ENCODE data around the gene PDZRN3. TPM values are rescaled to one million over a fixed set of nuclear protein-coding genes. Genes with fewer than 3 reads are reported as not detected.

PDZRN3 gene
- total RNA-seq, 1 experiment from 2014 or later: not detected

- H3K36me3 ChIP-seq (ENCODE audit: control insufficient read depth, insufficient read depth, low read length): no peaks in the 10 kb centered on the region
- no peak overlapping the region for H3K4me3 ChIP-seq (ENCODE audit: low read depth in 2 of 2, low read length in 2 of 2)
- no peak for TF ChIP-seq CTCF (IDR thresholded peaks at IDR 0.05)
- TF ChIP-seq REST (IDR thresholded peaks at IDR 0.05; ENCODE audit: insufficient read depth in 1 of 2, low read depth in 2 of 2, low read length in 1 of 2): no peak
- no peak for TF ChIP-seq POLR2AphosphoS5 (IDR thresholded peaks at IDR 0.05; ENCODE audit: low read depth, low read length)
- no peak for TF ChIP-seq TCF7L2 (IDR thresholded peaks at IDR 0.05; ENCODE audit: low read depth, low read length)
- TF ChIP-seq SIN3A (IDR thresholded peaks at IDR 0.05; ENCODE audit: borderline replicate concordance, insufficient read depth, low read depth, low read length): no peak
- H3K9me3 ChIP-seq (ENCODE audit: control insufficient read depth, insufficient read depth, low read depth, low read length): no peaks in the 10 kb centered on the region
- intact Hi-C loops (cut with micrococcal nuclease; ENCODE audit: unreplicated experiment) (no loop called here), in situ Hi-C loops (cut with HindIII; ENCODE audit: low pct_unique_long_range_greater_than_20kb, low sequenced_read_pairs) (no loop called here)
- ChIA-PET POLR2A (no interaction called here), CTCF (no interaction called here)
- DNase-seq (ENCODE audit: low read depth, low spot score) (no peak), ATAC-seq (no peak)
- no peaks in the 10 kb centered on the region for H3K4me1 ChIP-seq (ENCODE audit: control insufficient read depth, insufficient read depth, low read length)
- BruUV-seq (replicated peaks): no TSS peak
- H3K27me3 ChIP-seq (ENCODE audit: control insufficient read depth, insufficient read depth, low read length): no peaks in the 10 kb centered on the region
- H3K27ac ChIP-seq (ENCODE audit: low read length): no peak overlapping the region
These were observed 246.5 kb downstream of the PDZRN3 start for GRCh38 chr3:73378207-73378606.

- BruUV-seq (replicated peaks): no TSS peak
- H3K27me3 ChIP-seq (ENCODE audit: control insufficient read depth, insufficient read depth, low read length): no peaks in the 10 kb centered on the region
- no peaks in the 10 kb centered on the region for H3K4me1 ChIP-seq (ENCODE audit: control insufficient read depth, insufficient read depth, low read length)
- intact Hi-C loops (cut with micrococcal nuclease; ENCODE audit: unreplicated experiment) (no loop called here), in situ Hi-C loops (cut with HindIII; ENCODE audit: low pct_unique_long_range_greater_than_20kb, low sequenced_read_pairs) (no loop called here)
- no peak overlapping the region for H3K27ac ChIP-seq (ENCODE audit: low read length)
- ATAC-seq (no peak), DNase-seq (ENCODE audit: low read depth, low spot score) (no peak)
- CTCF ChIA-PET: no interaction called here
- POLR2A ChIA-PET: no interaction called here
- no peaks in the 10 kb centered on the region for H3K9me3 ChIP-seq (ENCODE audit: control insufficient read depth, insufficient read depth, low read depth, low read length)
- no peak overlapping the region for H3K4me3 ChIP-seq (ENCODE audit: low read depth in 2 of 2, low read length in 2 of 2)
- H3K36me3 ChIP-seq (ENCODE audit: control insufficient read depth, insufficient read depth, low read length): no peaks in the 10 kb centered on the region
- TF ChIP-seq CTCF (IDR thresholded peaks at IDR 0.05) (no peak), TCF7L2 (IDR thresholded peaks at IDR 0.05; ENCODE audit: low read depth, low read length) (no peak), SIN3A (IDR thresholded peaks at IDR 0.05; ENCODE audit: borderline replicate concordance, insufficient read depth, low read depth, low read length) (no peak), POLR2AphosphoS5 (IDR thresholded peaks at IDR 0.05; ENCODE audit: low read depth, low read length) (no peak), REST (IDR thresholded peaks at IDR 0.05; ENCODE audit: insufficient read depth in 1 of 2, low read depth in 2 of 2, low read length in 1 of 2) (no peak)
These were observed 258.9 kb downstream of the PDZRN3 start for GRCh38 chr3:73365756-73366397.
